Activated CD4-positive, alpha-beta T cell treated with anti-CD3 and anti-CD28 coated beads for 24 hours (primary cell): ENCODE data around the gene ACER3.
"Not testable (repeated sequence)": the region's sequence is repeated elsewhere in the genome, so short reads cannot be mapped to it uniquely, and the experiment has no call there.

Experiments
- DNase-seq, 2 donors: peaks; one replicate each; pipeline ENCODE4 v3.0.0-alpha.2; 2020; ENCODE audit warnings: low read depth in 2 of 2

Gene ACER3

GRCh38 chr11:76919887-76920746 lies 59.4 kb downstream of the ACER3 start:
- DNase-seq, result peak; percentile 19 to 56

DNA sequence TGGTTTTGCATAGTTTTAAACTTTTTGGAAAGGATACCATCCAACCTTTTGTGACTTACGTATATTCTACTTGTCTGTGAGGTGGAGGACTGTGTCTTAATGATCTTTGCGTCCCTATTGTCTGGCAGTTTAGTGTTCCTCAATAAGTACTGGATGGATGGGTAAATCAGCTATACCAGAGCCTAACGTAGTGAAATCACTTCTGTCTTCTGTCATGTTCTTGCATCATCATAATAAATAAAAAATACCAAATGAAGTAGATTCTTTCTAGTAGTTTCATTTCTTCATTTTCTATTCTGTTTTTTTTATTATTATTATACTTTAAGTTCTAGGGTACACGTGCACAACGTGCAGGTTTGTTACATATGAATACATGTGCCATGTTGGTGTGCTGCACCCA lies 66.4 kb downstream of the ACER3 start:
- no peak for DNase-seq

GRCh38 chr11:76935042-76935441 lies 74.3 kb downstream of the ACER3 start:
- no peak for DNase-seq

DNA sequence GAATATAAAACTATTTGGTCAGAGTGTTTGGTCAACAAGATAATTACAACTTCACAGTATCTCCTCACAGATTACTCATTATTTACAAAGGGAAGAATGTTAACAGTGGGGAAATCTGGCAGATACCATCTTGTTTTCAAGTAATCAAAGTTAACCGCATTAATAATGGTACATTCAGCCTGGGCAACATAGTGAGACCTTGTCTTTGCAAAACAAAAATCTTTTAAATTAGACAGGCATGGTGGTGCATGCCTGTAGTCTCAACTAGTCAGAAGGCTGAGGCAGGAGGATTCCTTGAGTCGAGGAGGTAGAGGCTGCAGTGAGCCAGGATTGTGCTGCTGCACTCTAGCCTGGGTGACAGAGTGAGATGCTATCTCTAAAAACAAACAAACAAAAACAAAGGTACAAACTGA lies 78.5 kb downstream of the ACER3 start:
- DNase-seq, result no peak

DNA sequence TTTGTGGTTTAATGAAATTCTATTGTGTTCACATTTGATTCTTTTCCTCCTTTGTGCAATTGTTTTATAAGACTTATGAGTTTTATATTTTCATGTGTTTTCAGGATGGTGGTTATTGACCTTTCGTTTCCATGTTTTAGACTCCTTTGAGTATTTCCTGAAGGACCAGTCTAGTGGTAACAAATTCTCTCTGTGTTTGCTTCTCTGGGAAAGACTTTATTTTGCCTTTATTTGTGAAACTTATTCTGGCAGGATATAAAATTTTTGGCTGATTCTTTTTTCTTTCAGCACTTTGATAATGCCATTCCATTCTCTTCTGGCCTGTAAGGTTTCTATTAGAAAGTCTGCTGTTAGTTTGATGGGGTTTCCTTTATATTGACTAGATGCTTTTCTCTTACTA lies 83.5 kb downstream of the ACER3 start:
- no peak for DNase-seq

GRCh38 chr11:76946223-76946622 lies 85.5 kb downstream of the ACER3 start:
- DNase-seq, result no peak

- no peak for DNase-seq
Measured at GRCh38 chr11:76947190-76947589, 86.5 kb downstream of the ACER3 start.

GRCh38 chr11:76947800-76948199 lies 87.1 kb downstream of the ACER3 start:
- no peak for DNase-seq

DNA sequence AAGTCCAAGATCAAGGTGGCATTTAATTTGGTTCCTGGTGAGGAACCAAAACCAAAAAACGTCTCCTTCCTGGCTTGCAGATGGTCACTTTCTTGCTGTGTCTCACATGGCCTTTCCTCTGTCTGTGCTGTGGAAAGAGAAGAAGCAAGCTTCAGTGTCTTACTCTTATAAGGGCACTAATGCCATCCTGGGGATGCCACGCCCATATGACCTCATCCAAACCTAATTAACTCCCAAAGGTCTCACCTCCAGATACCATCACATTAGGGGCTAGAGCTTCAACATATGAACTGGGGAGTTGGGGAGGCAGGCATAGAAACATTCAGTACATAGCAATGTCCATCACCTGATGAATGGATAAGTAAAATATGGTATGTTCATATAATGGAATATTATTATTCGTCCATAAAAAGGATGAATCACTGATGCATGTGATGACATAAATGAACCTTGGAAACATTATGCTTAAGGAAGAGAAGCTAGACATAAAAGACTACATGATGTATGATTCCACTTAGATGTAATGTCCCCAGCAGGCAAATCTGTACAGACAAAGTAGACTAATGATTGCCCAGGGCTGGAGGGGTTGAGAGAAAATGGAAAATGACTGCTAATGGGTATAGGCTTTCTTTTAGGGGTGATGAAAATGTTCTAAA lies 94.9 kb downstream of the ACER3 start:
- no peak for DNase-seq

DNA sequence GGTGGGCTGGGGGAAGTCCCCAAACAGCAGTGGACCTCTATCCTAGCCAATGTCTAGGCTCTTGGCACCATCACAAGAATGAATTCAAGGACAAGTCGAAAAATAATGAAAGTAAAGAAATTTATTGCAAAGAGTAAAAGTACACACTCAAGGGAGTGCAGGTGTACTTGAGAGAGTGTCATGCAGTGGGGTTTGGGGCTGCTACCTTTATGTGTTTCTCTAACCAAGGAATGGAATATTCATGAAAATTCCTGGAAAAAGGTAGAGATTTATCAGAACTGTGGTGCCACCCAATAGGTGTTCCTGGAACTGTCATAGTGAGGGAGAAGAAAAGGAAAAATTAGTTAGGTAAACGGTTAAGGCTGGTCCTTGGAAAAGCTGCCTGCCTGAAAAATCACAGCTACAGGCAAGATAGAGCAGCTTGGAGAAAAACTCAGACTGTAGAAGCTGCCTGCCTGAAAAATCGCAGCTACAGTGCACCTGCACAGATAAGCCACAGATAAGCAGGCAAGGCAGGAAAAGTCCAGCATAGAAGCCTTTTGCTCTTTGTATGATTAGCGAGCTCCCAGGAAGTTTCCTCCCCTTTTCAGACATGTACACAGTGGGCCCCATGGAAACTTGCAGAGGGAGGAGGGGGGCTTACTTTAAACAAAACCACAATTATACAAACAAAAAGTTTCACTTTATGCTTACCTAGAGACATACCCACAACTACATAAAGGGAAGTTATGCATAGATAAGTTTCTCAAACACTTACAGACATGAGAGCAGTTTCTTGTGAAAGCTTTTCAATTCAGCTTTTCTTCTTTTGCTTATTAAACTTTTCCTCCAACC lies 102.1 kb downstream of the ACER3 start:
- no peak for DNase-seq

GRCh38 chr11:76963417-76964168 lies 102.9 kb downstream of the ACER3 start:
- DNase-seq, result not testable (repeated sequence)

GRCh38 chr11:76972051-76972450 lies 111.3 kb downstream of the ACER3 start:
- no peak for DNase-seq

DNA sequence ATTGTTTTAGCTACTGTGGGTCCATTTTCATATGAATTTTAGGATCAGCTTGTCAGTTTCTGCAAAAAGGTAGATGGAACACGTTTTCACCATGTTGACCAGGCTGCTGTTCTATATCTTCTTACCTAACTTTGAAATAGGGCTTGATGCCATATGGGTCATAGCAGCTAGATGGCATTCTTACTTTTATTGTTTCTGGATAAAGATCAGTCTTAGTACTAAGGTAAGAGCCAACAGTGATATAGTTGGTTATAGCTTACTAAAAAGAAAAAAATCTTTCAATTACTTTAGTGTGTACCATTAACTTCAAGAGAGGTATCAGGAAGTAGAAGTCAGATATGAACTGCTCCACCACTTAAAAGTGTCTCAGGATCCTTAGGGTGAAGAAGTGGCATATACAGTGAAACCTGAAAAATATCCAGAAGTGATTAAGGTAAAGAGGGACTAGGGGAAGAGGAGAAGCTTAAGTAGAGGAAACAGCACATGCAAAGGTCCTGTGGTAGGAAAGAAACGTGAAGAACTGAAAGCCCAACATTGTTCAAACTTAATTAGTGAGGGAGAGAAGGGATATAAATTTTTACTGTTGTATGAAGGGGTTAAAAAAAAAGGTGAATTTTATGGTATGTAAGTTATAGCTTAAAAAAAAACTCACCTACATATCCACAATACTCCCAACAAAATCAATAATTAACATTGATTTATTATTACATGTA lies 113.6 kb downstream of the ACER3 start:
- no peak for DNase-seq

GRCh38 chr11:76975513-76975912 lies 114.8 kb downstream of the ACER3 start:
- no peak for DNase-seq

DNA sequence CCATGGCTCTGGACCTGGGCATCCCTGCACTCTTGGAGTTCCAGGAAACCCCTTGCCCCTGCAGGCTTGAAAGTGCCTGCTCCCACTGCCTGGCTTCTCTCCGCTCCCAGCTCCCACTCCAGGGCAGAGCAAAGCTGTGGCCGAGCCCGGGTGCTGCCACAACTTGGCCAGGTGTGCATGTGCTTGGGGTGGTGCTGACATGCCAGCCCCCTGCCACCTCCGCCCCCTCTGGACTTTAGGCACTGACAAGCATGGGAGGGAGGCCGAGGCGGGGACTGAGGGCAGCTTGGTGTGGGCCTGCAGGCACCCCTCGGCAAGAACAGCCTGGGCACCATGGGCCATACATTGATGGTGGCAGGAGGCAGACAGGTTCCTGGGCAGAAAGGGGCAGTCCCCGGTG lies 117.1 kb downstream of the ACER3 start:
- DNase-seq, result no peak

- DNase-seq, result no peak
Measured at GRCh38 chr11:76978239-76978638, 117.5 kb downstream of the ACER3 start.

DNA sequence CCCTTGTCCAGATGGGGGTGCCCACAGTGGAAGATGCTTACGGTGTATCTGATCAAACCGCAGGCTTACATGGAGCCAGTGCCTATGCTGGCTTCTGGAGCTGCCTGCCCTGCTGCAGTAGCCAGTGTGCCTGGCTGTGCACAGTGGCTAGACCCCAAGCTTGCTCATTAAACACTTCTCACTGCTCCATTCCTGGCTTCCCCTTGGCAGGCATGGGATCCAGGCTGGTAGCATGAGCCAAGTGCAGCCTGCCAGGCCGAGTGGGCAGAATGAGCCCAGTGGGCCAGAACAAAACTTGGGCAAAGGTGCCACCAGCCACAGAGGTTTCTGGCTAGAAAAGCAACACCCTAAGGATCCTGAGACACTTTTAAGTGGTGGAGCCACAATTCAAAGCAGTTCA lies 118.1 kb downstream of the ACER3 start:
- no peak for DNase-seq

DNA sequence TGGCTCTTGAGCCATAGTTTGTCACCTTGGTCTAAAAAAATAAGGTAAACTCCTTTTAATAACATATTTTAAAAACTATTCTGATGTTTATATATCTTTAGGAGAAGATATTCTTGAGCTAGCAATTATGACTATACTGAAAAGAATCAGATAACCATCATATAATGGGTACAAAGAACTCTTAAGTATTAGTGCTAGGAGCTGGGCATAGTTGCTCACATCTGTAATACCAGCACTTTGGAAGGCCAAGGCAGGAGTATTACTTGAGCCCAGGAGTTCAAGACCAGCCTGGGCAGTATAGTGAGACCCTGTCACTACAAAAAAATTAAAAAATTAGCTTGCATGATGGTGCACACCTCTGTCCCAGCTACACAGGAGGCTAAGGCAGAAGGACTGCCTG lies 119.5 kb downstream of the ACER3 start:
- DNase-seq, result no peak

GRCh38 chr11:76984743-76985142 lies 124.0 kb downstream of the ACER3 start:
- DNase-seq, result no peak

DNA sequence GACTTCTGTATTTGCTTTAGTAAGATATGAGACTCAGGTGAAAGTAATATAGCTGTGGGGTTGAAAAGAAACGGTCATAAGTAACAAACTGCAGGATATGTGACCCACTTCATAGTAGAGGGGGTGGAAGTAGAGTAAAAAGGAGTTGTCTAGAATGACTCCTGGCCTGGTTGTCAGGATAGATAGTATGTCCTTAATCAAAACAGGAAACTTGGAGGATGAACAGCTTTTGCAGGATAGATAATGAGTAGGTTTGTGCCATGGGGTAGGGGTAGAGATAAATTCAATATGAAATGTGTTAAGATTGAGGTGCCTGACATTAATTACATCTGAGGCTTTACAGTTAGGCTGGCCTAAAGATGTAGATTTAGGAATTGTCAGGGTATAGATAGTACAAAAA lies 126.5 kb downstream of the ACER3 start:
- DNase-seq, result no peak

DNA sequence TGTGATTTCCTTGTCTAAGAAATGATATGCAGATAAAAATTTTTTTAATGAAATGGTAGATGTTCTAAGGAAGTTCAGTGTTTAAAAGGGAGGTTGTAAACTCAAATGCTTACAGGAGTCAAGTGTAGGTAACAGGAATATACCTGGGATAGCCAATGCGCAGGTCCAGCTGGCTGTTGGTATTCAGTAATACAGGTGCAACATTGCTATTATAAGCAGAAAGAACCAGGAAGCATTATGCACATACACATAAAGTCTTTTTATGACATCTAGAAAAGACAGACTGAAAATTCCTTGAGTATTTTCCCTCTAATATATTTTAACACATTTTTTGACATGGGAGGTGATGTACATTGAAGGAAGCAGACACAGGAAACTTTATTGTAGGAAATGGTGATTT lies 129.9 kb downstream of the ACER3 start:
- DNase-seq, result no peak
